Ecto neural progenitor cell (in vitro differentiated cells): Measurements from ENCODE around the gene ARHGAP15.

Source experiments
- DNase-seq: peaks from one replicate; pipeline ENCODE4 v3.0.0-alpha.2; 2018; ENCODE audit warnings: low spot score

Gene ARHGAP15

GRCh38 chr2:143398781-143399180, 269.6 kb downstream of the ARHGAP15 start:
- no peak for DNase-seq

DNA sequence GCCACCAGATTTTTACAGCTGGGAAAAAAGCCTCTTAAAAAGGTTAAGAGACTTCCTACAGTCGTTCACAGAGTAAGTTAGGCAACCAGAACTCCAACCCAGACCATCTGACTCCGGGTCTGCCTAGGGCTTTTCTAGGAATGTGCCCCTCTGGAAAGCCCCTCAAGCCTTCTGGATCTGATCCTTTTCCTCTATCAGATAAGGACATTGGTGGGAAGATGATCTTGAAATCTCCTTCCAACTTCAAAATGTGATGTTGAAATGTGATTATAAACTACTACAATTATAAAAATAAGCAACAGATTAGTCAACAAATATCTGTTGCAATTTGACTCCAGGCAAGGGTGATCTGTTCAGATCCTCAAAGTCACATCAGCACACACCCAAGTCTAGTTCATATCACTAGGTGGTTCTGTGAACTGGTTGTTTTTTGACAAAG, 270.4 kb downstream of the ARHGAP15 start:
- DNase-seq: no peak

GRCh38 chr2:143401861-143402260, 272.6 kb downstream of the ARHGAP15 start:
- no peak for DNase-seq

DNA sequence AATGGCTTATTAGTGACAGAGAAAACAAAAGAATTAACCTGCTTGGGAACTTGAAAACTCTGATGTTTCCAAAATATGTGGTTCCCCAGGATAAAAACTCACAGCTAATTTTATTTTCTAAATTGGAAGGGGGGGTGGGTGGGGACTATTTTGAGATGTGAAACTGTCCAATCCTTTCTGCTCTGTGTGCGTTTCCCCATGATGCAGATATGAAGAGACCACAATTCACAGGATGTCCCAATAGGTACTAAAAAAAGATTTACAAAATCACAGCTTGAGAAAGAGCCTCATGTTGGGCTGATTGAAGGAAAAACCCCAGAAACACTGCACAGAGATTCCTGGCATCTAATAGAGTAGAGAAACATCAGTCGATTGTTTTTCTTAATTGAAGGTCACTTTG, 273.2 kb downstream of the ARHGAP15 start:
- DNase-seq: no peak

DNA sequence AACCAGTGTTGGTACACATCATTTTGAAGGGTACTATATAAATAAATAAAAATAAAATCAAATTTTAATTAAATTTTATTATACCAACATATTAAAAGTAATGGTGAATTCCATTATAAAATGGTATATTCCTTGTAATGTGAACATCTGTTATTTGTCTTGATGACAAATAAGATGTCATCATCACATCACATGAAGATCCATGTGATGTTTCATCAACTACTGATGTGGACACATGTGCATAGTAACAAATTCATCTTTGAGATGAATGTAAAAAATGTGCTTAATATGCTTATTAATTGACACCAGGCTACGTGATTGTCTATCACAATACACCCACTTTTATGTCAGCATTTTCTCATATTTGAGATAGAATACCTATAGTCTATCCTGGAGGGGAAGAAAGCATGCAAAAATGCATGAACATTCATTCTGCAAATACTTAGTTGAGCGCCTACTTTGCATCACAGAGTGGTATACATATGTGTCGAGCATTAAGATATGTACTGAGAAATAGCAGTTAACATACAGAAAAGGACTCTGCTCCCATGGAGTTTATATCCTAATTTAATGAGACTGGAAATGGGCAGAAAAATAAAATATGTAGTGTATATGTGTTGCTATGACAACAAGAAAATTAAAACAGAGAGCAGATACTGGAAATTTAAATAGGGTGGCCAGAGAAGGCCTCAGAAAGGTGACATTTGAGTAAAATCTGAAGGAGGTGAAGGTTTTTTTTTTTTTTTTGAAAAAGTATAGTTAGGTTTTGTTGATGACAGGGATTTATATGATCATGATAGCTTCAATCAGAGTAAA, 281.1 kb downstream of the ARHGAP15 start:
- DNase-seq: no peak

DNA sequence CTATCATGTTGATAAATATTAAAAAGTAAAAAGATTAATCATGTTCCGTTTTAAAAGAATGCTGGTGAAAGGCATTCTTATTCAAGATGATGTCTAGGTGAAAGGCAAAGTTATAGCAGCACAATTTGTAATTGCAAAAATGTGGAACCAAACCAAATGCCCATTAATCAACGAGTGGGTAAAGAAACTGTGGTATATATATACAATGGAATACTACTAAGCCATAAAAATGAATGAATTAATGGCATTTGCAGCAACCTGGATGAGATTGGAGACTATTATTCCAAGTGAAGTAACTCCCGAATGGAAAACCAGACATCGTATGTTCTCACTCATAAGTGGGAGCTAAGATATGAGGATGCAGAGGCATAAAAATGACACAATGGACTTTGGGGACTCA, 286.4 kb downstream of the ARHGAP15 start:
- DNase-seq: no peak

DNA sequence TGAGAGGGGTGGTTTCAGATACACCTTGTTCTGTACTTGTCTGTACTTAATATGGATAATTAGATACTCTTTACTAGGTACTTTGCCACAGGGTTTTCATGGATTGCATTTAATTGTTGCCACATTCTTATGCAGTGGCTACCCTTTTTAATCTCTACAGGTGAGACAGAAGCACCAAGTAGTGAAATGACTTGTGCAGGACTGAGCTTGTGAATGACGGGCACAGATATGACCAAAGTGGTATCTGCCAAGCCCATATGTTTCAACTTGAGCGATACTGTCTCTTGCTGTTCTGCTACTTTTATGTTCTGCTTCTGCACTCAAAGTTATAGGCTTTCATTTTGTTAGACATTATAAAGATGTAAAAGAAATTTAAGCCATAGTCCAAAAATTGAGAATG, 288.2 kb downstream of the ARHGAP15 start:
- DNase-seq: no peak

GRCh38 chr2:143420313-143420712, 291.1 kb downstream of the ARHGAP15 start:
- DNase-seq: no peak

DNA sequence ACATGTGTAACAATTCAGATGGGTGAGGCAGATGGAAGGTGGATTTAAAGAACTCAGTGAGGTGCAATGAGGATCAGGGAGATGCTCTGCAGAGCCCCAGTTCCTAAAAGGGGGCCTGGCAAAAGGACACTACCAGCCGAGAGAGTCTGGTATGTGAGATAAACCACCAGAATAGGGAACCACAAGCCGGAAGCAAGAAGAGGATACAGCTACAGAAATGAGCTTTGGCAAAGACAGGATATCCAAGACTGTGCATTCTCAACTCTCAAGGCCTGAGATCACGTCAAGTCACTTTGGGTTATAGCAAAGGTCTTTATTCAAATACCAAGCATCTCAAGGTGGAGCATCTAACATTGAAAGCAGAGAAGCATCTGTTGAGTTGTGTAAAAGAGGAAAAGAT, 293.5 kb downstream of the ARHGAP15 start:
- DNase-seq: no peak

DNA sequence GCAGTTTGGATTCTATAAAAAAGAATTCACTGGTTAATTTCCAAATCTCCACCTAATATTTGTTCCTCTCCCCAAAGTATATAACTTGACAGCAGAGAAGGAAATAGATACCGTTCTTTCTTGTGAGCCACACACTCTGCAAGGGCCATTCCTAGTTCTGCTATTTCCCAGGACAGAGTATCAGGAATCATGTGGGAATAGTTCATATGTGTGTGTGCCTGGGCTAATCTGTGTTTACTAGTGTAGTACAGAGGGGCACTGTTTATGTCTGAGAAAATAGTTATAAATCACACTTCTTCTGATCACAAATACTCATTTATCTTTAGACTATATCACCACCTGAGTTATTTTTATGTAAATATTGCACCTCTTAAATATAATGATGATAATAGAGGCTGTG, 296.7 kb downstream of the ARHGAP15 start:
- no peak for DNase-seq

- DNase-seq: no peak
These were observed 297.1 kb downstream of the ARHGAP15 start for GRCh38 chr2:143426296-143426695.

DNA sequence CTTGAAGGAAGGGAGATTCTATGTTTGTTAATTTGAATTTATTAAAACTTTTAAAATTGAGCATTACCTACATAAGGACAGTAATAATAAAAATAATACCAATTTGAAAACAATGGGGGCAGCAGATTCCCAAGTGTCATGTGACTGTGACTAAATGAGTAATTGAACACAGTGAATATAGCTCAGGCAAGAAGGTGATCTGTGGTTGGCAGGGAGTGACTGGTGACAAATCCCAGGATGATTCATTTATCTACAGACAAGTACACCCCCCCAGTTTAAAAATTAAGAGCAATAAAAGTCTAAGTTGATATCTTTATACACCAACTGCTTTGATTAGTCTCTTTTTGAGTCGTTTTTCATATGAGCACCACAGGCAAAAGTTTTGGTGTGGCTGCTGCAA, 299.5 kb downstream of the ARHGAP15 start:
- DNase-seq: no peak

DNA sequence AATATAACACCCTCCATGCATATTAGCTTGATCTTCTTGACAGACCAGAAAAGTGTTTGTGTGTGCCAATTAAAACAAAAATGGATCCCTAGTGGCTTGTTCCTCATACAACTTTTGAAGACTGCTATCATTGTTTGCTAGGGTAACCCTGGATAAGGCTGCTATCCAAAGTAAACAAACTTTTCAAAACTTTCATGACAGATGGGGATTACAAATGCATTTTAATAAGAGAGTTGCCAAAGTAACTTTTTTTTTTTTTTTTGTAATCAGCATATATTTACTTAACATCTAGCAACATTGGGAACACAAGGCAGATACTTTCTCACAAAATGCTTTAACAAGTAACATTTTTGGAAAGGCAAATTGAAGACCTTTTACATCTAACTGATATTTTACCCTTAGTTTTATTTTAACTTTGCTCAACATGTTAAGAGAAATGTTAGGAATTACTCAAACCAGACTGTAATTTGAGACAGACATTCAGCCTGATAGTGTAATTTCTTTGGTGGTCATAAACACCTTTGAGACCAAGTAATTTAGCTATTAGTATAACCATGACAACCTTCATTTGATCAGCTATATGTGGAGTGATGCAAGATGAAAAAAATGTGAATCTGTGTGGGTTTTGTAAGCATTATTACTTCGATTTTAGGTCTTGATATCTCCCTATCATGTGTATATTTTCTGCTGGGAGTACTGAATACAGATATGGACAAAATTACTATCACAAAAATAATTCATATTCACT, 300.9 kb downstream of the ARHGAP15 start:
- DNase-seq: no peak

GRCh38 chr2:143431316-143431715, 302.1 kb downstream of the ARHGAP15 start:
- no peak for DNase-seq

- DNase-seq: no peak
These were observed 304.0 kb downstream of the ARHGAP15 start for GRCh38 chr2:143433251-143433650.

DNA sequence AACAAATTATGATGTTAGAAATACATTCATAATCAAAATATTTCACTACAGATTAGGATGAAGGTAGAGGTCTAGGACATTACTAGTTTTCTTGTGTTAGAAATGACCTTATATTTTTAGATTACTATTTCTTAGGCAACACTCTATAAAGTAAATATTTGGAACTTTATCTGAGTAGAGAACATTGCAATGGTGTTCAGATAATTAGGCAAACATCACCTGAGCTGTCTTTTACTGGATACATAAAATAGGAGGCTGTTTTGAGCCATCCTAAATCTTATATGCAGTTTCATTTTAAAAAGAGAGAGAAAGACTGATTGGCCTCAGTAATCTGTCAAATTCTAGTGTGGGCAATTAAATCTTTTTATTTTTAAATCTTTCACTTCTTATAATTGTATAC, 304.6 kb downstream of the ARHGAP15 start:
- no peak for DNase-seq

- DNase-seq: no peak
These were observed 305.2 kb downstream of the ARHGAP15 start for GRCh38 chr2:143434445-143434844.

DNA sequence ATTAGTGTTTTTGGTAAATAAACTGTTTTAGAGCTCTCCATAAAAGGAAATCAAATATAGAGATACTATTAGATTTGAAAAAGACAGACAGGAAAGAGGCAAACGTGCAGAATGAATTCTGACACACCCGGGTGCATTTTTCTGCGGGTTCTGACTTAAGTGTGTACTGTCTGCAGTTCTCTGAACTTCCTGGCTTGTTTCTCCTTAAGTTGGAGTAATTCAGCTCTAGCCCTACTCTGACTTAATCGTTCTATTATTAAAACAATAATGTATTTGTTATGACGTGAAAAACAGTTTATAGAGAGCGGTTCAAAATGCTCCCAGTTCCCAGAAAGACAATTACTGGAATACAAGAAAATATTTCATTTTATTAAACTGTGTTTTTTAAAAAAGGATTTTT, 305.9 kb downstream of the ARHGAP15 start:
- DNase-seq: no peak

GRCh38 chr2:143436951-143437350, 307.7 kb downstream of the ARHGAP15 start:
- no peak for DNase-seq

DNA sequence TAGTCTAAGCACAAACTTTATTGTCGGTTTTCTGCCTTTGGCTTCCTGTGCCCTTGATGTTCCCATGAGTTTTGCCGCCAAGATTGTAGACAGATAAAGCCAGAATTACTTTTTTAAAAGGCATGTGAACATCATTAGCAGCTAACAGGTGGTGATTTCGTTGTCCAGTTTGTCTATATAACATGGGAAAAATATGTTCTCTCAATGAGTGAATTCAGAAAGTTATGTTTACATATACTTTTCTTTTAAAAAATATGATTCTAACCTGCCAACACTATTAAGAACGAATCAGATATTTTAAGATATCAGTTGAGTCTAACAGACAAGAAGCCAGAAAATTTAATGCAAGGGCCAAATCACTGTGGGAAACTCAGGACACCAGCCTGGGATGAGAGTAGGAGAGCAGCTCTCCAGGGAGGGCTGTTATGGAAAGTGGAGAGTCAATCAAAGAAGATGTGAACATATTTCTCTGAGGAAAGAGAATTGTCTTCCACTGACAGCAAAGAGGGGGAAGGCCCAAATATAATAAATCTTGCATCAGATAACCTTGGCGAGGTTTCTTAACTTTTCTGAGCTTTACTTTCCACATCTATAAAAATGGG, 311.3 kb downstream of the ARHGAP15 start:
- no peak for DNase-seq

DNA sequence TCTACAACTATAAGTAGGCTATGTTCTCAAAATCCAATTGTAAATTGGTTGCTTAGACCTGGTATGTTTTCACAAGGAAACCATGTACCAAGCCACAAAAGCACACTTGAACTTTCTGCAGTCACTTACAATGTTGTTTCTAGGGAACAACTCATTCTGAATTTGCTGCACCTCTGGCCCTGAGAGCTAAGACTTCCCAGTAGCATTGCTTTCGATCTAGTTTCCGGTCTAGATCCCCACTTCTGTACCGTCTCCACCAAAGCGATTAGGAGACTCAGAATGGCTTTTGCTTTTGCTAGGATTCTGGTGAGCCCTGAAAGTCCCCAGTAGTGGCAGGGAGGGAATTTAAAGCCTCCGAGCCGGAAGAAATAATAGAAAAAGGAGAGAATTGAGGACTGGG, 313.0 kb downstream of the ARHGAP15 start:
- no peak for DNase-seq

DNA sequence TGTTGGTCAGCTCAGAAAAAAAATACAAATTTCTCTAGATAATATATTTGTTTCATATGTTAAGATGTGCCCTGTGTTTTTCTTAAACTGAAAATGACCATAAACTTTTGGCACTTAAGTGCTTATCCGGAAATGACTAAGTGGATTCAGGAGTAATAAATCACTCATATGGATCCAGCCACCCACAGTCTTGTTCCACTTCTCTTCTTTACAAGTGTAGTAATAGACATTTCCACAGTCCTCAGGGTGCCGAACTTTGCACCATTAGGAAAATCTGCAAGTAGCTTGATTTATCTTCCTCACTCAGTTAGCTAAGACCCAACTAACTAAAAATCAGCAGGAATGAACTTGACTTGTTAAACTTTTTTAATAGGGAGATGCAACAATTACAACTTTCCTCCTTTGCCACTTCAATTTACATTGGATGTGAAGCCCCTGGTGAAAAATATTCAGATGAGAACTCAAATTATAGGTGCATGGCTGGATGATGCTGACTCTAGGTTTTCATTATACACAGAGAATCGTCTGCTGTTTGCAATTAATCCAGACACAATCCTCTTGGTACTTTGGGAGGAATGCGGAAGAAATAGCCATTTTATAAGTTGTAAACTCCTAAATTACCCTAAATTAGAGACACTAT, 322.5 kb downstream of the ARHGAP15 start:
- DNase-seq: no peak
